Endothelial cell of umbilical vein (primary cell): ENCODE results near the gene RGS7.

Source experiments
- CTCF ChIP-seq, 2 donors: IDR thresholded peaks; 1 replicate in 1 of 2; 2 replicates in 1 of 2; pipeline ENCODE4 v1.5.1; 2011; ENCODE audit warnings: low read length in 2 of 2, mild to moderate bottlenecking in 2 of 2, moderate library complexity in 2 of 2, control low read depth in 1 of 2, inconsistent platforms in 1 of 2, low read depth in 1 of 2; ENCODE audit not compliant: insufficient read depth in 1 of 2; ENCODE audit errors: extremely low read depth in 1 of 2
- EZH2 ChIP-seq: IDR thresholded peaks from 2 replicates; pipeline ENCODE4 v1.6.1; 2012; ENCODE audit warnings: borderline replicate concordance, low read depth, mild to moderate bottlenecking, moderate library complexity, low read length, inconsistent platforms; ENCODE audit not compliant: severe bottlenecking
- FOS ChIP-seq: IDR thresholded peaks from 2 replicates; pipeline ENCODE4 v1.6.1; 2011; ENCODE audit warnings: mild to moderate bottlenecking, low read length, moderate library complexity, borderline replicate concordance; ENCODE audit not compliant: insufficient read depth
- GATA2 ChIP-seq: IDR thresholded peaks from 2 replicates; pipeline ENCODE4 v1.7.0; 2011; ENCODE audit warnings: low read depth, mild to moderate bottlenecking, moderate library complexity, mixed read lengths, low read length; ENCODE audit not compliant: insufficient read length, insufficient read depth
- JUN ChIP-seq: IDR thresholded peaks from 2 replicates; pipeline ENCODE4 v1.6.1; 2011; ENCODE audit warnings: borderline replicate concordance, low read depth; ENCODE audit not compliant: insufficient read length, insufficient read depth
- MAX ChIP-seq: IDR thresholded peaks from 2 replicates; pipeline ENCODE4 v1.6.1; 2011; ENCODE audit not compliant: insufficient read depth, insufficient read length
- MYC ChIP-seq: IDR thresholded peaks from one replicate; pipeline ENCODE4 v1.6.1; 2011; ENCODE audit warnings: mild to moderate bottlenecking, low read depth, low read length
- POLR2A ChIP-seq: IDR thresholded peaks from 2 replicates; pipeline ENCODE4 v1.6.1; 2012; ENCODE audit warnings: low read depth, mild to moderate bottlenecking, control low read depth, low read length
- POLR2AphosphoS5 ChIP-seq: IDR thresholded peaks from 2 replicates; pipeline ENCODE4 v1.6.1; 2012; ENCODE audit warnings: low read depth, mild to moderate bottlenecking, control low read depth, low read length, moderate library complexity; ENCODE audit not compliant: insufficient read depth

GRCh38 chr1:241079047-241079446 lies 278.0 kb downstream of the RGS7 start:
- no peak for TF ChIP-seq POLR2AphosphoS5
- no peak for TF ChIP-seq CTCF (IDR thresholded peaks at IDR 0.05; ENCODE audit: extremely low read depth in 1 of 2, insufficient read depth in 1 of 2, low read depth in 1 of 2, low read length in 2 of 2)
- no peak for TF ChIP-seq JUN
- no peak for TF ChIP-seq POLR2A
- no peak for TF ChIP-seq MAX
- TF ChIP-seq GATA2, result no peak
- no peak for TF ChIP-seq EZH2
- no peak for TF ChIP-seq FOS
- no peak for TF ChIP-seq MYC
